ENCODE results near the gene ITSN2.
A peak's percentile ranks its signal among the peaks of the same experiment; 100 is the strongest.

ITSN2 gene

DNA sequence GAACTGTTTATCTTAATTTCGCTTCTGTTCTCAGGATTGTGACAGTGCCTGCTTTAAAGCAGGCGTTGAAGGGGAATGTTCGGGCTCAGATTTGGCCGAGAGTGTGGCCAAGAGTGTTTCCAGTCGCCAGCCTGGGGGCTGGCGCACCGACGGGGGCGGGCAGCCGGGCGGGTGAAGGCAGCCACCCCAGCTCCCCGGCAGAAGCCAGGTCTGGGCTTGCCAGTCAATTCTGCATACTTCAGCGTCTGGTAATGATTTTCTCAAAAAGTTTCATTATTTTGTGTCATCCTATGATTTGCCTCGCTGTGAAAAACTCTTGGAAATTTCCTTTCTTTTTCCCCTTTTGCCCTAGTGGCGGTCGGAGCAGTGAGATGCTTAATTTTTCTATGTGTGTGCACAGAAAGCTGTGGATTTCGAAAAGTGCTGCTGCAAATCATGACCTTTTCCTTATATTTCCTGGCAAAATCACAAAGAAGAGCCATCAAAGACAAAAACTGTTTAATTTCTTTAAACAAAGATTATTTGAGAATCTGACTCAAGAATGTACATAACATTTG lies 184.6 kb downstream of the ITSN2 start:
- DNase-seq: no peak

DNA sequence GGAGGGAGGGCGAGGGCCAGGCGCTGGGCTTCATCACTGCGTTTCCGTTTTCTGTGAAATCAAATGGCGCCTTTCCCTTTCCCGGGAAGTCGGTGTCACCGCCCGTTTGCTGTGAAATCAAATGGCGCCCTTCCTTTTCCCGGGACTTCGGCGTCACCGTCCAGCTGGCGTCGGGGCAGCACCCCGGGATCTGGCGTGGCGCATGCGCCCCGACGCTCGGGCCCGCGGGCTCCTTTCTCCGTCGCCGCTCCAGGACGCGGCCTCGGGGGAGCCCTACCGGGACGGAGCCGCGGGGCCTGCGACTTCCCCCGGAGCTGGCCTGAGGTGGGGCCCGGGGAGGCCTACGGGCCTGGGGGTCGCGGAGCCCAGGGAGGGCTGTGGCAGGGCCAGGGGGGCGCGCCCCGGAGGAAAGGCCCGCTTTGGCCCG lies 185.5 kb downstream of the ITSN2 start, which contains the start of gene FAM228A:
FAM228A (plus strand) TSS at position 203 of the 427 bp plus-strand sequence. CDS start 428 bp downstream, outside the sequence.
- DNase-seq: no peak

DNA sequence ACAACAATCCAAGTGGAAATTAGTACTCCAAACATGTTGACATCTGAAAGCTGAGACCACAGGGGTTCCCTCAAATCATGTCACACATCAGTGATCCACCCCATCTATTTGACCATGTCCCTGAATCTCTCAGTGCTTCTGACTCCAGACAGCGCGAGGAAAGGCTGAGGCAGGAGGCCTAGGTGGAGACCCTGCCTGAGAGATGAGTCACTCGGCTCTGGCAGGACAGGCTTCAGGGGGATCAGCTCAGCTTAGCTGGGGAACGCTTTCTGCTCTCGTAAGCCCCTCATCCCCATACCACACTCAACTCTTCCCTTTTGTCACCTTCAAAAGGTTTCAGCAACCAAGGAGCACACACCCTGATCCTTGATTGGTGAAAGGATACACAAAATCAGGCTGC lies 191.3 kb downstream of the ITSN2 start:
- no peak for DNase-seq

GRCh38 chr2:24164416-24164973 lies 195.8 kb downstream of the ITSN2 start:
- DNase-seq: peak; percentile 78 to 87 (median 86)

- DNase-seq: peak; percentile 14 to 58 (median 52)
Measured at GRCh38 chr2:24163601-24164000, 196.7 kb downstream of the ITSN2 start.

- DNase-seq: no peak
Measured at GRCh38 chr2:24163186-24163585, 197.2 kb downstream of the ITSN2 start.

GRCh38 chr2:24162494-24162893 lies 197.8 kb downstream of the ITSN2 start:
- no peak for DNase-seq

DNA sequence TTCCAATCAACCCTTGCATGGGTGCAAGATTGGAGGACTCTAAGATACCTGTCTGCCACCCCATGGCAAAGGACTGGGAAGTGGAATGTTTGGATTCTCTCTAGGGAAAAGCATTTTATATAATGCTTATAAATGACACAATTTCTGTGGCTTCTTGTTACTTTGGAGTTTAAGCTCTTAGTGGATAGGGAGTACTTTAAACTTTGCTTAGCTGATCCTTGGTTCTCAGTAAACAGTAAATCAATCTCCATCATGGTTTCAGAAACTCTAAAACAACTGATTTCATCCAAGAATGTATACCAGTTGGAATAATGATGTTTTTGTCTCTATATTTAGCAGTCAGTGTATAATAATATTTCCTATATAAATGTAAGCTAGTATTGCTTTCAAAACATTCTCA lies 199.6 kb downstream of the ITSN2 start:
- DNase-seq: no peak

GRCh38 chr2:24159708-24160107 lies 200.6 kb downstream of the ITSN2 start:
- no peak for DNase-seq

DNA sequence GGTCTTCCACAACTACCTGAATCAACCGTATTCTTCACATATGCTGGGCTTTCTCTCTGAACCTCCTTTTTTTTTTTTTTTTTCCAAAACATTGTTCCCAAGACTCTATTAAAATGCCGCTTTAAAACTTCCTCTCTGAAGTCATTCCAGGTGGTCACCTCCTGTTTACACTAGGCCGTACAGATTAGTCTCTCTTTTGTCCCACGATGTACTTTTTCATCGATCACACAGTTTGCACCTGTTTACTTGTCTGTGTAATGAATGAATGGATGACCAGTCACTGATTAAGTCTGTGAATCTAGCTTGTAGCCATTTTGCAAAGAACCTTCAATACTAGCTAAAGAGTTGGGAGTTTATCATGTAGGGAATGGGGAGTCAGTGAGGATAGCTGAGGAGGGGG lies 202.2 kb downstream of the ITSN2 start:
- DNase-seq: no peak

DNA sequence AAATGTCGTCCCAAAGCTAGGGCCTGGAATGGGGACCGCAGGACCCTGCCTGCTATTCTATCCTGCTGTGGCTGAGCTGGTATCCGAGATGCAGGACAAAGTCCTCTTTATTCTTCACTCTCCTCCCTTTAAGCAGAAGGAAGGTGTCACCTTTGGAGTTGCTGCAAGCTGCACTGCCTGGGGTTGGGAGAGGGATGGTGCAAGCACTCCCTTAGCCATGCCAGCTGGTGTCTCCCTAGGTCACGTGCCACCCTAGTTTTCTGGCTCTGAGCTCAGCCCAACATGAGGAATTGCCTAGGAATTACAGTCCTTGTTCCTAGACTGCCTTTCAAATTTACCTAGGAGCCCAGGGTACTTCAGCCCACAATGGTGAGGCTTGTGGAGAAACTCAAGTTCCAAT lies 206.9 kb downstream of the ITSN2 start:
- DNase-seq: no peak

Measured in suppressor macrophage (primary cell).